Osteocyte (in vitro differentiated cells): ENCODE measurements around the gene SMIM38. TPM values are rescaled to one million over a fixed set of nuclear protein-coding genes. Genes with fewer than 3 reads are reported as not detected.

Source experiments
- DNase-seq: peaks from one replicate; pipeline ENCODE4 v3.0.0; 2021; ENCODE audit warnings: mixed read lengths; ENCODE audit not compliant: unreplicated experiment; ENCODE audit errors: extremely low spot score
- H3K27ac Mint-ChIP-seq: one replicate; pipeline ENCODE4 v1.8.0; 2021; ENCODE audit warnings: mild to moderate bottlenecking, mixed read lengths; ENCODE audit not compliant: unreplicated experiment
- H3K27me3 Mint-ChIP-seq: one replicate; pipeline ENCODE4 v1.8.0; 2021; ENCODE audit warnings: mixed read lengths; ENCODE audit not compliant: unreplicated experiment
- H3K36me3 Mint-ChIP-seq: one replicate; pipeline ENCODE4 v1.8.0; 2021; ENCODE audit warnings: mixed read lengths; ENCODE audit not compliant: unreplicated experiment
- H3K4me1 Mint-ChIP-seq: one replicate; pipeline ENCODE4 v1.8.0; 2021; ENCODE audit warnings: mixed read lengths; ENCODE audit not compliant: unreplicated experiment
- H3K4me3 Mint-ChIP-seq: one replicate; pipeline ENCODE4 v1.8.0; 2021; ENCODE audit warnings: mild to moderate bottlenecking, moderate library complexity, mixed read lengths; ENCODE audit not compliant: unreplicated experiment
- H3K9me3 Mint-ChIP-seq: one replicate; pipeline ENCODE4 v1.8.0; 2021; ENCODE audit warnings: mixed read lengths; ENCODE audit not compliant: unreplicated experiment
- total RNA-seq: library from RNA; stranded (reverse); gene quantifications from 2 replicates; pipeline ENCODE4 v1.2.1, GENCODE V29; 2021
- TF ChIP-seq, protein P1 (sequence below): fragments of 200-600 bp; sonication (generic); IDR thresholded peaks from 2 replicates; pipeline ENCODE4 v1.5.0; 2021; ENCODE audit warnings: antibody characterized with exemption, mild to moderate bottlenecking, moderate library complexity

The SMIM38 gene
- total RNA-seq, 1 donor from 2014 or later, result 1.0 TPM

- Mint-ChIP-seq H3K27ac (no peak overlapping the region), H3K4me3 (no peak overlapping the region), H3K27me3 (no peaks in the 10 kb centered on the region), H3K4me1 (no peaks in the 10 kb centered on the region), H3K36me3 (no peaks in the 10 kb centered on the region), H3K9me3 (peaks cover under 1% of the 10 kb centered on the region)
- DNase-seq, result no peak
- TF ChIP-seq, protein P1, sequence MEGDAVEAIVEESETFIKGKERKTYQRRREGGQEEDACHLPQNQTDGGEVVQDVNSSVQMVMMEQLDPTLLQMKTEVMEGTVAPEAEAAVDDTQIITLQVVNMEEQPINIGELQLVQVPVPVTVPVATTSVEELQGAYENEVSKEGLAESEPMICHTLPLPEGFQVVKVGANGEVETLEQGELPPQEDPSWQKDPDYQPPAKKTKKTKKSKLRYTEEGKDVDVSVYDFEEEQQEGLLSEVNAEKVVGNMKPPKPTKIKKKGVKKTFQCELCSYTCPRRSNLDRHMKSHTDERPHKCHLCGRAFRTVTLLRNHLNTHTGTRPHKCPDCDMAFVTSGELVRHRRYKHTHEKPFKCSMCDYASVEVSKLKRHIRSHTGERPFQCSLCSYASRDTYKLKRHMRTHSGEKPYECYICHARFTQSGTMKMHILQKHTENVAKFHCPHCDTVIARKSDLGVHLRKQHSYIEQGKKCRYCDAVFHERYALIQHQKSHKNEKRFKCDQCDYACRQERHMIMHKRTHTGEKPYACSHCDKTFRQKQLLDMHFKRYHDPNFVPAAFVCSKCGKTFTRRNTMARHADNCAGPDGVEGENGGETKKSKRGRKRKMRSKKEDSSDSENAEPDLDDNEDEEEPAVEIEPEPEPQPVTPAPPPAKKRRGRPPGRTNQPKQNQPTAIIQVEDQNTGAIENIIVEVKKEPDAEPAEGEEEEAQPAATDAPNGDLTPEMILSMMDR, result no peak
Observed at GRCh38 chr11:69114362-69114761, 41.4 kb upstream of the SMIM38 start.

GRCh38 chr11:69114811-69115523, 40.8 kb upstream of the SMIM38 start:
- DNase-seq, result no peak
- no peaks in the 10 kb centered on the region for H3K36me3 Mint-ChIP-seq
- no peak overlapping the region for H3K4me3 Mint-ChIP-seq
- no peaks in the 10 kb centered on the region for H3K4me1 Mint-ChIP-seq
- TF ChIP-seq, protein P1, result no peak
- no peaks in the 10 kb centered on the region for H3K27me3 Mint-ChIP-seq
- H3K27ac Mint-ChIP-seq, result no peak overlapping the region
- H3K9me3 Mint-ChIP-seq, result peaks cover 3% of the 10 kb centered on the region

DNA sequence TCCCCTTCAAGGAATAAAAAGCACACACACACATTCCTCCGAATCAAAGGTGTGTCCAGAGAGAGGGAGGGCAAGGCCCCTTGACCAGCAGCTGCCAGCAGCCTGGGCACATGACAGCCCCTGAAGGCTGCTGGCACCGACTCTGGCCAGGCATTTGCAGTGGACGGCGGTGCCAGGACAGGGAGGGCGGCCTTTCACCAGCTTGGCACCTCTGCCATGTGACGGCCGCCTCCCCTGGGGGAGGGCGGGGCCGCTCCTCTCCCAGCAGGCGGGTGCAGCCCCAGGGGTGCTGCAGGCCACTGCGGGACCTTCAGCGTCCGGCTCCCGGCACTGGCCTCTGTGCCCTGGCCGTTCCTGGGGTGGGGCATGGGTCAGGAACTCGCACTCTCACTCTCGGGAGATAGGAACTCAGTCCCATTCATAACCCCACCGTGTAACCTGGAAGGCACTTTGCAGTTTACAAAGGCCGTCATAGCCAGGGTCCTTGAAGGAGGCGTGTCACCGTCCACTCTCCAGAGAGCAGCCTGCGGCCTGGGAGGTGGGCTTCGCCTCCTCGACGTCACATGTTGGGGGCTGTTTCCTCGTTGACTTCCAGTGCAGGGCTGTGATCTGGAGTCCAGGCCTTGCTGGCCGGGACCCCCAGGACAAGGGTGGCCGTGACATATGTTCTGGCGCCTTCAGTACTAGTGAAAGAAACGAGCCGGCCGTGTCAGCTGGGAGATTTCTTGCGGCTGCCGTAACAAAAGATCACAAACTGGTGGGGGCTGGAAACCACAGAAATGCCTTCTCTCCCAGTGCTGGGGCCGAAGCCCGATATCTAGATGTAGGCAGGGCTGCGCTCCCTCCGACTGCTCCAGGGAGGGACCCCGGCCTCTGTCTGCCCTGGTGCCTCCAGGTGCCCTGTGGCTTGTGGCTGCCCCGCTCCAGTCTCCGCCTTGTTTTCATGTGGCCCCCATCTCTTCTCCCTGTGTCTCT, 39.9 kb upstream of the SMIM38 start:
- H3K4me1 Mint-ChIP-seq, result no peaks in the 10 kb centered on the region
- peaks cover 3% of the 10 kb centered on the region for H3K9me3 Mint-ChIP-seq
- H3K4me3 Mint-ChIP-seq, result no peak overlapping the region
- DNase-seq, result no peak
- no peaks in the 10 kb centered on the region for H3K27me3 Mint-ChIP-seq
- H3K27ac Mint-ChIP-seq, result no peak overlapping the region
- no peaks in the 10 kb centered on the region for H3K36me3 Mint-ChIP-seq
- TF ChIP-seq, protein P1, result no peak

- Mint-ChIP-seq H3K4me1 (peaks cover 3% of the 10 kb centered on the region), H3K36me3 (no peaks in the 10 kb centered on the region), H3K27ac (no peak overlapping the region), H3K4me3 (no peak overlapping the region), H3K27me3 (no peaks in the 10 kb centered on the region), H3K9me3 (peaks cover 3% of the 10 kb centered on the region)
- TF ChIP-seq, protein P1, result no peak
- no peak for DNase-seq
Observed at GRCh38 chr11:69116671-69117070, 39.1 kb upstream of the SMIM38 start.

DNA sequence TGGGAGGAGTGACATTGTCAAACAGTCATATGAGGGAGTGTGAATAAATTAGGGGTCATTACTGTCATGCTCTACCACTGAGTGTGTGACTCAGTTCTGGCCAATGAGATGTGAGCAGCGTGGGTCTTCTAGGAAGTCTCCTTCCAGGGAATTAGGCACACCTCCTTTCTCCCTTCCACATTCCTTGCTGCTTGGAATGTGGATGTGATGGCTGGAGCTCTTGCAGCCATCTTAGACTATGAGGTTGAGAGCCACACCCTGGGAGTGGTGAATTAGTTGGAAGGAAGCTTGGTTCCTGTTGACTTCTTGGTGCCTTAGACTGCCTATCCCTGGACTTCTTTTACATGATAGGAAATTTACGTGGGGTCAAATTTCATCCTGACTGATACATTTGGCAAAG, 36.5 kb upstream of the SMIM38 start:
- peaks cover 28% of the 10 kb centered on the region for H3K4me1 Mint-ChIP-seq
- H3K9me3 Mint-ChIP-seq, result peaks cover 3% of the 10 kb centered on the region
- no peak overlapping the region for H3K4me3 Mint-ChIP-seq
- no peaks in the 10 kb centered on the region for H3K27me3 Mint-ChIP-seq
- TF ChIP-seq, protein P1, result no peak
- no peak overlapping the region for H3K27ac Mint-ChIP-seq
- DNase-seq, result no peak
- H3K36me3 Mint-ChIP-seq, result no peaks in the 10 kb centered on the region
